NOMO-1 (cell line): ENCODE data around the gene IGFBP5.

Experiments used
- DNase-seq, 2 experiments: peaks; one replicate each; lab custom pipeline; 2025; ENCODE audit not compliant: unreplicated experiment in 2 of 2; lab: John Stamatoyannopoulos, UW

Gene IGFBP5

DNA sequence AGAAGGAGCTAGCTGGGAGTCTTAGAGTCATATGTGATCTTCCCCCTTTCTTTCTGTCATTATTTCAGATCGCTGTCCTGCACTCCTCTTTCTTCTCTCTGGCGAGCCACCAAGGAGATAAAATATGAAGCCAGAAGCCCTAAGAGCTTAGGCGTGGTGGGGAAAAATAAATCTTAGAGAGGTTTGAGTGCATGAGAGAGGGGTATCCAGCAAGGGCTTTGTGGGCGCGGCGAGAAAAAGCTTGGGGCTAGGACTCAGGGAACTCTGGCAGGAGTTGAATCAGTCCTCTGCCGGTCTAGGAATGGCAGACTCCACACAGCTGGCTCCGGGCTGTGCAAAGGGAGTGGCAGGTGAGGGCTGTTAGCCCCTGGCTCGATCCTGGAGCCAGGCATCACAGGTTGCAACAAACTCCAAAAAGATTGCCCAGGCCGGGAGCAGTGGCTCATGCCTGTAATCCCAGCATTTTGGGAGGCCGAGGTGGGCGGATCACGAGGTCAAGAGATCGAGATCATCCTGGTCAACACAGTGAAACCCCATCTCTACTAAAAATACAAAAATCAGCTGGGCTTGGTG, 20.1 kb upstream of the IGFBP5 start:
- DNase-seq, result no peak

GRCh38 chr2:216714376-216714775, 19.0 kb upstream of the IGFBP5 start:
- DNase-seq, result no peak

DNA sequence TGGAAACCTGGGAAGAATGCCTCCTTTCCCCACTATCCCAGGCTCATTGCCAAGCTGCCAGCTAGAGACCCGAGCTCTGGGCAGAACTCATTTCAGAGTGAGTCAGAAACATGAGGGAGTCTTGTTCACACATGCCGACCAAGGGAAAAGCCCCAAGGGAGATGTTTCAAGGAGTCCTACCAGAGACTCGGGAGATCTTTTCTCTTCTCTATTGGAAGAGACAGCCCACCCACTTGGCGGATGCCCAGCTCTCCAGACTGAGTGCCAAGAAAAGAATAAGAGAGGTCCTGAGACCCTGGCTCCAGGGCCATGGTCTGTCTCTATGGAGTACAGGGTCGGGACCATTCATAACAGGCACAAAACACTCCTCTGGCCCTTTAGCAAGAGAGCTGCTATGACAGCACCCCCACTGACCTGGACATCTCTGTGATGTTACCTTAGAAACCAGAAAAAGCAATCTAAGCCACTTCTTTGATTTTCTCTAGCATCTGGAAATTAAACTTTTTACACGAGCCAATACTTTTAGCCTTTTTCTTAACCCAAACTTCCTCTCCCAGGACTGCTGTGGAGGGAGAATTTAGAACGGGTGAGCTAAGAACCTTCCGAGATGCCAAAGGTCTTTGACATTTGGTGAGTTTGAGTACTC, 18.5 kb upstream of the IGFBP5 start:
- no peak for DNase-seq

DNA sequence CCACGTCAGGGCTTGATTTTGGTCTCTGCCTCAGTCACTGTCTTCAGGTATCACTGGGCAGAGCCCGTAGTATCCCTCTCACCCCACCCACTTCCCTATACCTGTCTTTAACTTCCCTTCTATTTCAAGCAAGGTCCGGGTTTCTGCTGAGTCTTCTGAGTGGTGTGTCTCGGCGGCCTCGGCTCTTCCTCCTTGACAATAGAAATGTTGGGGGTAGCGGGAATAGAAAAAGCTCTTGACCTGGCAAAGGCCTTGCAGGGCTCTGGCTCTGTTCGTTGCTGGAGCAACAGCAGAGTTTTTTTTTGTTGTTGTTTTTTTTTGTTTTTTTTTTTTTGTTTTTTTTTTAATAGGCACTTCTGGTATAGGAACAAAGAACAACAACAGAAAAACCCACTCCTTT, 16.0 kb upstream of the IGFBP5 start:
- DNase-seq, result no peak

DNA sequence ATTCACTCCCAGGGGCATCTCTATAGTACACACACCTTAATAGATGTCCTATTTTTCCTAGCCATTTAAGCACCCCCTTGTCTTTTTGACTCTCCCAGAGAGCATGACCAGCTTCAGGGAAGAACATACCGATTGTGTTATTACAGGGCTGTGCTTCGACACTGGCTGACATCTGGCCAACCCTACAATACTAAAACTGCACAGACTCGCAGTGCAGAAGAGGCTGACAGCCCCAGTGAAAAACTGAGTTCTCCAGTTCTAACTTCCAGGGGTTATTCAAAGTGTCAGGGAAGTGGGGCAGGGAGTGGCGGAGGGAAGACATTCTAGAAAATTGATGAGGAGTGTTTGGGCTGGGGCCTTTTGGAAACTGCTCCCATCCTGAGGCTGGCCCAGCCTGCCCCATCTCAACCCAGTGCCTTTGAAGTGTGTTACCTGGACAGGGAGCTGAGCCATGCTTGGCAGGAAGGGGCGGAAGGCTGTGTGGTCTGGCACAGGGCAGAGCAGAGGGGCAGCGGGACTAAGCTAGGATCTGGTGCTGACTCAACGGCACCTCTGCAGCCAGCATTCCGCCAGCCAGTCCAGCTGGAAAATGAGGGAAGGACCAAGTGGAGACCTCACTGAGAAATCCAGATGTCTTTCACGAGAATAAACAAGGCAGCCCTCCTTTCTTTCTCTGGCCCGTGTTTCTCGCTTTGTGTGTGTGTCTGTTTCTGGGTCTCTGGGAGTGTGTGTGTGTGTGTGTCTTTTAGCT, 15.4 kb upstream of the IGFBP5 start:
- no peak for DNase-seq

DNA sequence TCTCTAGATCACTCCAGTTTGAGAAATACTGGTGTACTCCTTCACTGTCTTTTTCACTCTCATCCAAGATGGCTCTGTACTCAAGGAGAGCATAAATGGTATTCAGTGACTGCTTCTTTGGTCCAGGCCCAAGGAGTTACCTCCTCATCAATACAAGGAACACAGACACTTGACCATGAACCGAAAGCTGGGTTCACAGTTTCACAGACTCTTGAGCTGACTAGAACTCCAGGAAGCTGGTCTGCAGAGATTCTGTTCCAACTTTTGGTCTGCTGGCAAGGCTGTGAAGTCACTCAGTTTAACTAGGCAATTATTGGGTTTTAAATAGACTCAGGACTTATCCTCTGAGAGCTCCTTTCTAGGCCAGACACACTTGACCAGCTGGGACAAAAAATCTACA, 7.4 kb upstream of the IGFBP5 start:
- no peak for DNase-seq

DNA sequence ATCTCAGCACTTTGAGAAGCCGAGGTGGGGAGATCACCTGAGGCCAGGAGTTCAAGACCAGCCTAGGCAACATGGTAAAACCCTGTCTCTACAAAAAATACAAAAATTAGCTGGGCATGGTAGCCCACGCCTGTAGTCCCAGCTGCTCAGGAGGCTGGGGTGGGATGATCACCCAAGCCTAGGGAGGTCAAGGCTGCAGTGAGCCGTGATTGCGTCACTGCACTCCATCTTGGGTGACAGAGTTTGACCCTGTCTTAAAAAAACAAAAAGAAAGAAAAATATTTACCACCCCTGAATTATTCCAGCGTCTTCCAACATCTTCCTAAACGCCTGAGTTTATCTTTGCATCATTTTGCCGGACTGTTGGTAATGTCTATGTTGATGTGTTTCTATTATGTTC, 6.2 kb upstream of the IGFBP5 start:
- DNase-seq, result no peak

DNA sequence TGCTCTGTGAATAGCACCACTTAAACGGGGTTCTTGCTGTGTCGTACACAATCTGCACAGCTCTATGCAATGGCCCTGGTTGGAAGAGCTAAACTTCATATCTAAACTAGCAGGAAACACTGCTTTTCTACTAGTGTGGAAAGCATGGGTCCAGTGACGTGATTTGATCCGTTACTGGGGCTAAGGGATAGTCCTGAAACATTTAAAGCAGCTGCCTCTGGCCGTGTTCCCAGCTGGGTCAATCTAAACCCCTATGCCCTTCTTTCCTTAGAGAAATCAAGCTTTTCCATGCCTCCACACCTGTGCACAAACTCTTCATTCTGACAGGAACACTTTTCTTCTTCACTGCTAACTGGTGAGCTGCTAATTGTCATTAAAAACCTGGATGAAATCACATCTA, 5.4 kb upstream of the IGFBP5 start:
- no peak for DNase-seq

GRCh38 chr2:216700088-216700567, 4.8 kb upstream of the IGFBP5 start:
- no peak for DNase-seq

DNA sequence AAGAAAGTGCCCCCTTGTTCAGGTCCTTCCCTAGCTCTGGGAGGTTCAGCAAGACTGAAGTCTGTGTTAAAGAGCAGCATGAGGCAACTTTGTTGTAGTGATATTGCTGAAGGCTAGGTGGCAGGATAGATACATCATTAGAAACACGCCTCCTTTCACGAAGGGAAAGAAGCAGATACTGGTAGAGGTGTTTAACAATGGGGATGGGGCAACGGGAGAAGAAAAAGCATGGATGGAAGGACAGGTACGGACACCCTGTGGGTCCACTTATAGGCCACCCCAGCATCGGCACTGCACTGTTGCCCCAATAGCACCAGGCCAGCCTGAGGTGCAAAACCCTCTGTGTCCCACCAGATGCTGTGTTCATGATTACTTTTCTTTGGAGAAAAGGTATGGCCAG, 3.5 kb upstream of the IGFBP5 start:
- DNase-seq, result peak; percentile 13 to 44

DNA sequence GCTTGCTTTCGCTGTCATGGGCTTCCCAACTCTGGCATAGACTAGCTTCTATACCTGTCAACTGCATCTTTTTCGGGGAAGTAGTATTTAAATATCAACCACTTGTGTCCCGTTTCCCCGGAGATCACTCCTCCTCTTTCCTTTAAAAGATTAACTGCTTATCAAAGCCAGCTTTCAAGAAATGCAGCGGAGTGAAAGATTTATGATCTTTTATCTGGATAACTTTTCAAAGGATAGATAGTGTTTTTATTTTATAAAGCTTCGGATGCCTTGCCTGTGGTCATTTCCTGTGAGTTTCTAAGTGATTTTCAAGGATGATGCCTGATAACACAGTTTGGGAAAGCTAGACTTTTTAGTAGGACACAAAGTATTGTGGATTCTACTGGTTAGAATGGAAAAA, 2.9 kb upstream of the IGFBP5 start:
- no peak for DNase-seq

DNA sequence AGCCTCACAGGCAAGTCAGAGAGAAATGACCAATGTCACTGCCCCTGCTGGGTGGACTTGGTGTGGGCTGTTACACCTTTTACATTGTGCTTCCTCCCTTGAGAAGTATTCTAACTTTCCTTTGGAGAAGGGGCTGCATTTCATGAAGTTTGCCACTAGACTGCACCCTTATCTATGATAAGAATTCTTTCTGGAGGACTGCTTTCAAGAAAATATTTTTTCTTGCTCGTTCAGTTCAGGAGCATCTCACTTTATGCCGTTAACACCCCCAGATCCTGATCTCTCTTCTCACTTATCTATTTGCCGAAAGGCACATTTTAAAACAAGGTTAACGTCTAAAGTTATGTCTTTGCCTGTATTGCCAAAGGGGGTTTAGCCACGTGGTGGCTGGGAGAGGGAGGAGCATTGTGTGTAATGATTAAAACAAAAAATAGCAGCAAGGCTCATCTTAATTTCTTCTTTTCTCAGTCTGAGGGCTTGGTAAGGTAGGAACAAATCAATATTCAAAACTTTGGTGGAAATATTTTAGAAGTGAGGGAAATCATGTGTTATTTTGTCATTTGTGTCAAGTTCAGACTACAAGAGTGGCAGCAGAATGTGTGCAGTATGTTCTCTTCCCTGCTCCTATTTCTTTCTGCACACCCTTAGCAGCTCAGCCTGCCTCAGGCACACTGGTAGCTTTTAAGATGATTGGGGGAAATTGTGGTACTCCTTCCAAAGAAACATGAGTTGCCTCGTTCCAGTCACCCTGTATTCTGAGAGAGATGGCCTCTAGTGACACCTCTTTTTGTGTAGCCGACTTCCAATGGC, 1.6 kb upstream of the IGFBP5 start:
- peak in 1 of 2 experiments; percentile 16 for DNase-seq

DNA sequence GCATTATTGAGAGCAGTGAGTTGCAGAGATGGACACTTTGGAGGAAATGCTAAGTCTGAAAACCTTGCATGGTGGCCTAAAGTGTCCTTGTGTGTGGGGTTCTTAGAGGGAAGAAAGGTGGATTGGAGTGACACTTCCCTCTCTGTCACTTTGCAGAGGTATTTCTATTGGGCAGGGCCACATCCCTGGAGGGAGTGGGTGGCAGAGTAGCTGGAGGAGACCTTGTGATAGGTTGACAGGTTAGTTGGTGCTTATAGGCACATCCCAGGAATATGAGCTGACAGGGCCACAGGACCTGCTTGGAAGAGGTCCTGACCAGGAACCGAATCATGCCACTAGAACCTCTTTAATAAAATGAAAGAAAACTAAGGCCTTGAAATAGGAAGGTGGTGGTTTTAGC, 972 bp upstream of the IGFBP5 start:
- DNase-seq, result no peak

GRCh38 chr2:216694826-216695217, 527 bp downstream of the IGFBP5 start:
- no peak for DNase-seq

DNA sequence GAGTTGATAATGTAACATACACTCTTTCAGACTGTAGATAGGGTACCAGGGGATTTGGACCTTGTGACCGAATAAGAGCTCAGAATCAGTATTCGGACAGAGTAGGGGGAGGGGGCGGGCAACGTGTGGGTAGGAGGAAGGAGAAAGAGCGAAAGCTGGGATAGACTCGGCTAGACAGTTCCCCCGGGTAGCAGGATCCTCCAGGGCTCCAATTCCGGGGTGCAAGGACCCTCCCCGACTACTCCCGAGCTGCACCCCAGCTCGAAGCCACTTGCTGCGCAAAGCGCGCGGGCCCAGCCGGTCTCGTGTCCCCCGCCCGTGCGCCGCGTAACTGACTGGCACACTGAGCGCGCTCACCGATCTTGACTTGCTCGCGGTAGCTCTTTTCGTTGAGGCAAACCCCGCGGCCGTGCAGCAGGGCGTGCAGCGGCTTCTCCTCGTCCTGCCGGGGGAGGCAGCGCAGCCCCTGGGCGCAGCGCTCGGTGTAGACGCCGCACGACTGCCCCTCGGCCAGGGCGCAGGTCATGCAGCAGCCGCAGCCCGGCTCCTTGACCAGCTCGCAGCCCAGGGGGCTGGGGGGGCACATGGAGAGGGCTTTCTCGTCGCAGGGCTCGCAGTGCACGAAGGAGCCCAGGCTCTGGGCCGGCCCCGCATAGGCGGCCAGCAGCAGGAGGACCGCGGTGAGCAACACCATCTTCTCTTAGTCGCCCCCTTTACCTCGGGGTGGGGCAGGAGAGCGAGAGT, 1.1 kb downstream of the IGFBP5 start:
- DNase-seq, result peak in 1 of 2 experiments; percentile 15

DNA sequence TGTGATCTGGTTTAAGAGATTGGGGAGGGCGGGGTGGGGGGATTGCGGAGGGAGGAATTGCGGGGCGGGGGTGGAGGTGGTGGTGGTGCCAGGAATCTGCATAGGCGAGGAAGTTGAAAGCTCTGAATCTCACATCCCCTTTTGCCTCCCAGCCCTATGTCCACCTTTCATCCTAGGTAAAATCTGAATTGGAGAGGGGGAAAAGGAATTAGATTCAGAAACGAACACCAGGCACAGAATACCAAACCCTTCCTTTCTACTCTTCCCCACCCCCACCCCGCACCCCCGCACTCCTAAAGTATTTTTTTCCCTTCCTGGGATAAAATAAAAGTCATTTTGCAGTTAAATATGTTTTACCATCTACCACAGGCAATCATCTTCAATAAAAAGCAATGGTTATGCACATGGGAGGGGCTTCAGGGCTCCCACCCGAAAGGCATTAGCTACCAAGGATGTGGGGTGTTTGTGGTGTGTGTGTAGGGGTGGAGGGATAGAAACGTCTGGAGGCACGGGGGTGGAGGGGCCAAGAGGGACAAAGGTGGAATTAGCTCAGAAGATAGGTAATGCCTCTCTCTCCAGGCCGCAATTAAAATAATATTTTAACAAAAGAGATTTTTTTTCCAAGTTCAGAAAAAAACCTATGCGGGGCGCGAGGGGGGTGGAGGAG, 1.8 kb downstream of the IGFBP5 start:
- no peak for DNase-seq

DNA sequence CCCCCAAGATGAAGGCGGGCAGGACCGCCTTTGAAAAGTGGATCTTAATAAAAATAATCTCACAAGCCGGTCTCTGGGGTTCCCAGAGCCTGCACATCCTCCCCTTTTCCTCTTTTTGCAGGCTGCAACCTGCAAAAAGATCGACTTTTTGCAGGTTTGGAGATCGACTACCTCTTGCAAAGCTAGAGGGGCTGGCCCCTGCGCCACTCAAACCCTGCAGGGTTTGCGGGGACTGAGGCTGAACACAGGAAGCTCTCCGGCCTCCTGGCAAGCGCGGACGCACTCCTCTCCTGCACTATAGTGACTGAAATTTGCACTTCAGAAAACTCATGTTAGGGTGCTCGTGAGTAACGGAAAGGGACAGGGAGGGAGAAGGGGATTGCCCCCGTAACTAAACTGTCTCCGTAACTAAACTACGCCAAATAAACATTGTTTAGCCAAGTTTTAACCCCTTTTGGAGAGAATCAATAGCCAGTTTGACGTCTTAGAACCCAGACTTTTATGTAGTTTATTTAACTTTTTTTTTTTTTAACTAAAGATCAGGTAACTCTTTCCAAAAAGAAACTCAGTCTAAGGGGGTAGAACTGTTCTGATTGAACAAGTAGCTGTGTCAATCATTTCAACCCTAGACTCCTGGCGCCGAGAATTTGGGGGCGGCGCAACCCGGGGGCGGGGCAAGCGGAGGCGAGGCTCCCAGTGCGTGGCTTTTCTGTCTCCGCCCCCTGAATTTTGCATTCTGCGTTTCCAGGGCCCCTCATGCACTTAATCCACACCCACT, 2.5 kb downstream of the IGFBP5 start:
- DNase-seq, result peak; percentile 31 to 34

- no peak for DNase-seq
Measured at GRCh38 chr2:216690853-216691741, 4.3 kb downstream of the IGFBP5 start.
